IPS-NIHi7 (cell line): Measurements from ENCODE around the gene KLK10.

Experiments
- DNase-seq: peaks from one replicate; pipeline ENCODE4 v3.0.0; 2012; ENCODE audit warnings: mixed read lengths; ENCODE audit errors: extremely low spot score

Gene KLK10

GRCh38 chr19:50967929-50968715 lies 51.4 kb downstream of the KLK10 start:
- peak; percentile 36 for DNase-seq

- DNase-seq: no peak
Observed at GRCh38 chr19:50964266-50964665, 55.2 kb downstream of the KLK10 start.

- DNase-seq: no peak
Observed at GRCh38 chr19:50963381-50963780, 56.1 kb downstream of the KLK10 start.
